GM23338 (cell line): ENCODE results near the gene MAPK9.

Source experiments
- CREB1 ChIP-seq: fragments of 250-450 bp; sonication (Bioruptor Pico); IDR thresholded peaks from 2 replicates; pipeline ENCODE4 v1.5.0; 2020; ENCODE audit warnings: low read depth, mild to moderate bottlenecking, moderate library complexity
- CTCF ChIP-seq, 2 experiments: fragments of 200-600 bp in 1 of 2; sonication (generic) in 1 of 2; conservative IDR thresholded peaks; 2 replicates each; pipeline versions ENCODE4 v1.5.1 to v1.6.1; 2016 to 2017; ENCODE audit warnings: antibody characterized with exemption in 2 of 2, low read depth in 2 of 2, mild to moderate bottlenecking in 2 of 2, moderate library complexity in 1 of 2
- EZH2 ChIP-seq: fragments of 200-600 bp; sonication (generic); IDR thresholded peaks from one replicate; pipeline ENCODE4 v1.8.0; 2017; ENCODE audit warnings: antibody characterized with exemption, mild to moderate bottlenecking, low read depth; ENCODE audit not compliant: unreplicated experiment
- EZH2phosphoT487 ChIP-seq: fragments of 200-600 bp; sonication (generic); IDR thresholded peaks from one replicate; pipeline ENCODE4 v1.8.1; 2018; ENCODE audit warnings: antibody characterized with exemption; ENCODE audit not compliant: unreplicated experiment
- POLR2AphosphoS5 ChIP-seq: IDR thresholded peaks from 2 replicates; pipeline ENCODE4 v1.6.1; 2016; ENCODE audit warnings: antibody characterized with exemption, low read depth
- REST ChIP-seq: IDR thresholded peaks from one replicate; pipeline ENCODE4 v1.6.1; 2018; ENCODE audit warnings: antibody characterized with exemption; ENCODE audit not compliant: unreplicated experiment
- STAT1 ChIP-seq: IDR thresholded peaks from one replicate; pipeline ENCODE4 v1.6.1; 2016; ENCODE audit warnings: antibody characterized with exemption; ENCODE audit not compliant: unreplicated experiment
- ZNF114 ChIP-seq: fragments of 250-450 bp; sonication (Bioruptor Pico); IDR thresholded peaks from 2 replicates; pipeline ENCODE4 v1.5.0; 2020; ENCODE audit warnings: mild to moderate bottlenecking, moderate library complexity
- ZNF331 ChIP-seq: fragments of 250-450 bp; sonication (Bioruptor Pico); IDR thresholded peaks from 2 replicates; pipeline ENCODE4 v1.5.0; 2020; ENCODE audit warnings: low read depth, mild to moderate bottlenecking, moderate library complexity

- TF ChIP-seq POLR2AphosphoS5 (no peak), CTCF (conservative IDR thresholded peaks at IDR 0.05; ENCODE audit: low read depth in 2 of 2) (no peak), CREB1 (CRISPR knock-in tag) (no peak), EZH2 (no peak), ZNF331 (no peak), EZH2phosphoT487 (no peak), STAT1 (no peak), REST (no peak), ZNF114 (no peak)
Observed at GRCh38 chr5:180222056-180222455, 69.8 kb downstream of the MAPK9 start.
